MM.1S (cell line): ENCODE measurements around the gene F12.

Experiments
- EZH2 ChIP-seq: fragments of 300-600 bp; sonication (generic); optimal IDR thresholded peaks from 2 replicates; pipeline ENCODE3; 2017; ENCODE audit warnings: low read depth, mild to moderate bottlenecking, antibody characterized with exemption, low read length, mixed read lengths
- EZH2phosphoT487 ChIP-seq: fragments of 300-600 bp; sonication (generic); IDR thresholded peaks from 2 replicates; pipeline ENCODE4 v1.6.1; 2018; ENCODE audit warnings: antibody characterized with exemption, low read length
- TF ChIP-seq, protein P1 (sequence below): fragments of 300-600 bp; sonication (generic); IDR thresholded peaks from 2 replicates; pipeline ENCODE4 v1.5.1; 2016; ENCODE audit warnings: antibody characterized with exemption, low read length, mixed read lengths

DNA sequence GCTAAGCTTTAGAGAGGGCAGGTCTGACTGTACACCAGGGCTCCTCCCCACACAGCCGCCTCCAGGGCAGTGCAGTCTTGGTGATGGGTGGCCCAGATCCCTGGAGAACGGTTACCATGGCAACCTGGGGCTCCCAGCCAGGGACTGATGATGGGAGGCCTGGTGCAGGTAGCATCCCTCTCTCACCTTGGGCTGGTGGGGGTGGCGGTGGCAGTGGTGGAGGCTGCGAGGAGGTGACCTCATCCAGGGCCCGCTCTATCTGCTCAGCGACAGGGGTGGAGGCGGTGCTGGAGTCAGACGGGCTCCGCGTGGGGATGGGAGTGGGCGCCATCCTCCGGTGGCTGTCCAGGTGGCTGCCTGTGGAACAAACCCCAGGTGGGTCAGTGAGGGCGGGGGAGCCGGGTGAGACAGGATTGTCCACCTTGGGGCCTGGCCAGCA, 49.6 kb upstream of the F12 start:
- TF ChIP-seq, protein P1, sequence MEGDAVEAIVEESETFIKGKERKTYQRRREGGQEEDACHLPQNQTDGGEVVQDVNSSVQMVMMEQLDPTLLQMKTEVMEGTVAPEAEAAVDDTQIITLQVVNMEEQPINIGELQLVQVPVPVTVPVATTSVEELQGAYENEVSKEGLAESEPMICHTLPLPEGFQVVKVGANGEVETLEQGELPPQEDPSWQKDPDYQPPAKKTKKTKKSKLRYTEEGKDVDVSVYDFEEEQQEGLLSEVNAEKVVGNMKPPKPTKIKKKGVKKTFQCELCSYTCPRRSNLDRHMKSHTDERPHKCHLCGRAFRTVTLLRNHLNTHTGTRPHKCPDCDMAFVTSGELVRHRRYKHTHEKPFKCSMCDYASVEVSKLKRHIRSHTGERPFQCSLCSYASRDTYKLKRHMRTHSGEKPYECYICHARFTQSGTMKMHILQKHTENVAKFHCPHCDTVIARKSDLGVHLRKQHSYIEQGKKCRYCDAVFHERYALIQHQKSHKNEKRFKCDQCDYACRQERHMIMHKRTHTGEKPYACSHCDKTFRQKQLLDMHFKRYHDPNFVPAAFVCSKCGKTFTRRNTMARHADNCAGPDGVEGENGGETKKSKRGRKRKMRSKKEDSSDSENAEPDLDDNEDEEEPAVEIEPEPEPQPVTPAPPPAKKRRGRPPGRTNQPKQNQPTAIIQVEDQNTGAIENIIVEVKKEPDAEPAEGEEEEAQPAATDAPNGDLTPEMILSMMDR: no peak
- TF ChIP-seq EZH2 (no peak), EZH2phosphoT487 (no peak)
